Stimulated activated naive CD8-positive, alpha-beta T cell treated with anti-CD3 and anti-CD28 coated beads, Interleukin-15, Interleukin-2, amounts not matched to agents 100 U/mL and 50 U/mL, for 24 hours (primary cell): ENCODE data around the gene PCDH9.
"Not testable (repeated sequence)": the region's sequence is repeated elsewhere in the genome, so short reads cannot be mapped to it uniquely, and the experiment has no call there.

Source experiments
- ATAC-seq: fragments of 150-1000 bp; cut with Tn5 transposase; one replicate; pipeline ENCODE4 v1.10.0; 2021
- DNase-seq: peaks from one replicate; pipeline ENCODE4 v3.0.0; 2021

PCDH9 gene

DNA sequence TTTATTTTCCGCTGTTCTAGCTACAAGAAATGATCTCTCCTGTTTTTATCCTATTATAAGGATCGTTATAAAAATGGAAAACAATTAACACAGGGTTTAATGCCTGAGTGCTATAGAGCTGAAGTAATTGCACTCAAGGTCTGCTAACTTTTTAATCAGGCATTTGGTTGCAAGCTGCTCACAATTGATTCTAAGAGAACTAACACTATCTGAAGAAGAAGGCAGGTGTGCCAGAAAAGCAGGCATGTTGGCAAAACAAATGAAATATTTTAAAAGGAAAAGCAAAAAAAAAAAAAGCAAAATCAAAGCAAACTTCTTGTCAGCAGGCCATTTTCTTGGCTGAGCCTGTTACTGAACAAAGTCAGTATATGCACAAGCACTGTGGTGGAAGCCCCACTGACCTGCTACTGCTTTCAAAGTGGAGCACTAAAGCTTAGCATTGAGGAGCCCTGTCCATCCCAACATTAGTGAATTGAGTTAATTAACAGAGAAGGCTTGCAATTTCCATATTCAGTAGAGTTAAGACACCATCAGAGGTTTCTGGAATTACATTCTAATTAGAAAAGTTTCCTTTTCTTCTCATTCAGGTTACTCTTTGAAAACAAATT lies 574.2 kb downstream of the PCDH9 start:
- ATAC-seq (no peak), DNase-seq (no peak)

DNA sequence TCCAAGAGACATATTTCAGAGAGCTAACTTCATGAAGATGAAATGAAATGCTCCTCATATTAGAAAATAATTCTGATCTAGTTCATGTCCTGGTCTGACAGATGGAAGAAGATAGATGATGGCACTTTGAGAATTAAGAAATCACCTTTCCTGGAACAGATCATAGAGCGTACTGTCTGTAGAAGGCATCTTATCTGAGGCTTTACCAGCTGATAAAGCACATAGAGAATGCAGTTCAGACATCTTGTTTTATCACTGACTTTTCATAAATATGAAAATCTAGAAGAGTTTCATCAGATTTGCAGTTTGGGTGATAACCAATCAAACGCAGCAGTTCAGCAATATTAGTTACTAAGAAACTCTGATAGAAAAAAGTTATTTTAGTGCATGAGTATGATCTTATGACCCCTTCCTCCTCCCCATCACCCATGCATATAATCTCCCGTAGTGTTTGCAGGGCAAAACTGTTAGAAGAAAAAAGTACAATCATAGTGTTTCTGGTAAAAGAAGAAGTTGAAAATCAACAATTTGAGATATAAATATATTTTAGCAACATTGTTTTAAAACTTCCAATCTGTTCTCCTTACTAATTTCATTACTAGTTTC lies 585.2 kb downstream of the PCDH9 start:
- ATAC-seq (no peak), DNase-seq (no peak)

- DNase-seq = no peak
- ATAC-seq = no peak
Observed at GRCh38 chr13:66640231-66640630, 589.9 kb downstream of the PCDH9 start.

- DNase-seq (no peak), ATAC-seq (no peak)
Observed at GRCh38 chr13:66639044-66639443, 591.1 kb downstream of the PCDH9 start.

GRCh38 chr13:66635526-66635925 lies 594.6 kb downstream of the PCDH9 start:
- no peak for ATAC-seq
- no peak for DNase-seq

DNA sequence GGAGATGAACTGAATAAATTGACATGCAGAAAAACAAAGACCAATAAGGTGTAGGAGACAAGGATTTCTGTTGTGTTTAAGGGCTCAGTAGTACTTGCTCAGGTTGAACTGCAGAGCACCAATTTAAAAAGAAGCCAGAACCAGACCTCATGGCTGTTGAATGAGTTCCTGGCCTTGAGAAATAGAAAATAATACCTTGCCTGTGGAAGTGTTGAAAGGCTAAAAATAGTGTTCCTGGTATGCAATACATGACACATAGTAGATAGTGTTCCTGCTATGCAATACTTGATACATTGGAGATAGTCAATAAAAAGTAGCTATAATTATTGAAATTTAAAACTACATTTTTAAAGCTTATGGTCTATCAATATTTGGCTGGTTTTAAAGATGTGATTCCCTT lies 595.8 kb downstream of the PCDH9 start:
- no peak for ATAC-seq
- DNase-seq = no peak

GRCh38 chr13:66627512-66627911 lies 602.6 kb downstream of the PCDH9 start:
- no peak for DNase-seq

DNA sequence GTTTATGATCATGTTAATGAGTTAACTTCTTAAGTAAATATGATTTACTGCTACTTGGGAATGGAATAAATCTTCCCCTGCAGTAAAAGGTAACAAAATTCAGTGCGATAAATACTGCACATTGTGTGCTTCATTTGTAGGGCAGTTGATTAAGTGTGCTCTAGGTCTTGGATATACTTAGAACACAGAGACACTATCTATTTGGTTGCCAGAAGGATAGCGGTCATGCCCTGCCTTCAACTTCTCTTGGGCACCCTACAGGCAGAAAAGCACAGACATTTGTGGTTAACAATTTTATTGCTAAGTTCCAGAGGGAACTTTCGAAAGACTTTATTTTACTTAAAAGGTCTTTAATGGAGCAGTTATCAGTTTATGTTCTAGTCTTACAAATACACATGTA lies 605.8 kb downstream of the PCDH9 start:
- no peak for ATAC-seq
- DNase-seq = no peak

More at GRCh38 chr13:66627512-66627911, 602.6 kb downstream of the PCDH9 start:
- no peak for ATAC-seq

DNA sequence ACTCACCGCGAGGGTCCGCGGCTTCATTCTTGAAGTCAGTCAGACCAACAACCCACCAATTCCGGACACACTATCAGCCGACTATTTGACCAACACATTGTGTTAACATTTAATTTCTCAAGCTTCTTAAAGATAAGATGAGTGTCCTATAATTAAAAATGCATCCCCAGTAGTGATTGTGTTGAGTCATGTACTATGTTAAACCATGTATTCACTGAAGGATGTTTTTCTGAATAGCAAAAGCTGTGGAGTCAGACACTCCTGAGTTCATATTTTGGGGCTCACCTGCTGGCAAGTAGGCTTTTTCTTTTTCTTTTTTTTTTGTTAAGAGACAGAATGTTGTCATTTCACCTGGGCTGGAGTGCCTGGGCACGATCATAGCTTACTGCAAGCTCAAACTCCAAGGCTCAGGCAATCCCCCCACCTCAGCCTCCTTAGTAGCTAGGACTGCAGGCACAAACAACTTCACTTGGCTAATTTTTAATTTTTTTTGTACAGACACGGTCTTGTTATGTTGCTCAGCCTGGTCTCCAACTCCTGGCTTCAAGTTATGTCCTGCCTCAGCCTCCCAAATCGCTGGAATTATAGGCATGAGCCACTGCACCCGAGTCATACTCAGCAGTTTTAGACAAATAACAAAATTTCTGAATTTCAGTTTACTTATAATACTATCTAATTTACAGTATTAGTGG lies 606.9 kb downstream of the PCDH9 start:
- ATAC-seq = no peak
- DNase-seq = no peak

GRCh38 chr13:66621906-66622447 lies 608.2 kb downstream of the PCDH9 start:
- not testable (repeated sequence) for ATAC-seq

GRCh38 chr13:66618702-66619101 lies 611.4 kb downstream of the PCDH9 start:
- no peak for ATAC-seq
- no peak for DNase-seq

More at GRCh38 chr13:66621906-66622447, 608.2 kb downstream of the PCDH9 start:
- DNase-seq = not testable (repeated sequence)

DNA sequence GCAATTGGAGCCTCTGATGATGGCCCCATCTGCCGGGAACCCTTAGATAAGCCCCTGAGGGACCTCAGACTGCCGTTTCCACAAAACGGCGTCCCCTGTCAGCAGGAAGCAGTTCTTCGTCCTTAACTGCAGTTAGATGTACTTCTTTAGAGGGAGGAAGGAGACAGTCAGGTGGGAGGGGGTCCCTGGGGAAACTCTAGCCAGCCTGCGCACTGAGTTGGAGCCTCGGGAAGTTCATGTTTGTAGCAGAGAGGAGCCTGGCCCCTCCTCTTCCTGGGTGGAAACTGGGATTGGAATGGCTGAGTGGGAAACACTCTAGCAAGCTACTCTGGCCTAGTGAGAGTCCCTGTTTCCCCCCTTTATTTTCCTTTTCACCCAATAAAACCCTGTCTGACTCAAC lies 612.4 kb downstream of the PCDH9 start:
- no peak for DNase-seq
- no peak for ATAC-seq

DNA sequence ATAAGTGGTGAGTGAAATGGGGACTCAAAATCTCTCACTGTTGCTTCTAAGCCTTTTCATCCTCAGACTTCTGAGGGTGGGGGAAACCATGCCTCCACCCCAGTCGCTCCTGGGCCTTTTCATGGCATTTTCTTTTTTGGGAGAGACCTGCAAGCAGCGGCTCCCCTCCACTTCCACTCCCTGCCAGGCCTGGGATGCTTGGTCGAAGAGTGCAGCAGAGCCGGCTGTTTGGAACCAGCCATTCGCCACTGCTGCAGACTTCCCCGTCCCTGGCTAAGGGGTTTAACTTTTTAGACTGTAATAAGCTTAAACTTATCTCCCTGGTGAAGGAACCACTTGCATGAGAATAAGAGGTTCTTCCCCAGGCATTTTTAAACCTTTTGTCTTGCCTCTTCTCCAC lies 617.2 kb downstream of the PCDH9 start:
- DNase-seq (no peak), ATAC-seq (no peak)

DNA sequence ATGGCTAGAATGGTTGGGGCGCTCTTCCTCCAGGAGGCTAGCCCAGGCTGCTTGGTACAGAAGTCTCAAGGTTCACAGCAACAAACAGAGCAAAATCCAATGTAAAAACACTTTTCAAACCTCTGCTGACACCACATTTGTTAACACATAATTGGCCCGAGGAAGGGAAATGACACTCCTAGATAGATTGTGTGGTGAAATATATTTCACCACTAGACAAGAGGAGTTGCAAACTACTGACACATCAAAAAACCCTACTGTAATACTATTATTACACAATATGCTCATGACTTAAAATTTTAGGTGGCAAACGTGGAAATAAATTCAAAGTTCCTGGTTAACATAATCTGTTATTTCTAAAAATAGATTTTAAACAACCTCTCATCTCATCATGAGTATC lies 643.6 kb downstream of the PCDH9 start:
- ATAC-seq = no peak
- no peak for DNase-seq

GRCh38 chr13:66585669-66586203 lies 644.4 kb downstream of the PCDH9 start:
- DNase-seq (no peak), ATAC-seq (no peak)

GRCh38 chr13:66581675-66582074 lies 648.5 kb downstream of the PCDH9 start:
- no peak for ATAC-seq
- DNase-seq = no peak

DNA sequence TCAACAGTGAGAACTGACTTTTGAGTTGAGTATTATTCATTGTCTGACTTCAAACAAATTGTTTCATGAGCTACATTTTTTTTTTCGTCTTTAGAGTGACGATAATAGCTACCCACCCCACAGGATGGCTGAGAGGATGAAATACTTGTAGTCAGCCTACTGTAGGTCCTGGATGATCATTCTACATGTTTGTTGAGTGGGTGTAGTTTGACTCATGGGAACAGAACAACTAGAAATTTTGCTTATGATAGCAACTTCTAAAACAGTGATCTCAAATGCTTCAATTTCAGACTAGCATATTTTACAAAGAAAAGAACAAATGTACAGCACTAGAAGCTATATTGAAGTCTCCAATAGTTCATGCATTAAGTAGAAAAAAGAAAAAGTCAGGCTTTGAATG lies 651.8 kb downstream of the PCDH9 start:
- ATAC-seq (no peak), DNase-seq (no peak)

- DNase-seq (no peak), ATAC-seq (no peak)
Observed at GRCh38 chr13:66577358-66577757, 652.8 kb downstream of the PCDH9 start.

DNA sequence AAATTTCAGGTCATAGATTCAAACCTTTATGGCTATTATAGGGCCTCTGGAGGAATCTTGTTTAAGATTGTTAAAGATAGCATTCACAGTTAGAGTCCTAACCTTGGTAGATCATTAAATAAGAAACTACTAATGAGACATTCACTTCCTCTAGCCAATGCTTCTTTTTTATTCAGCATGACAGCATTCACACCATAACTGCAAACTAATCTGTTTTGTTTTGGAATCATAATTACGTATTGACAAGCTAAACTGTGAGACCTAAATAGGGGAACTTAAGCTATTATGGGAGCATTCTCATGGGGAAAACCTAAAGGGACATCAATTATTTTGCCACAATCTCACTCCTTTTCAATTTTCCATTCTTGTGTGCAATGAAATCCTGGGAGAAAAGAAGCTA lies 653.8 kb downstream of the PCDH9 start:
- no peak for DNase-seq
- ATAC-seq = no peak

DNA sequence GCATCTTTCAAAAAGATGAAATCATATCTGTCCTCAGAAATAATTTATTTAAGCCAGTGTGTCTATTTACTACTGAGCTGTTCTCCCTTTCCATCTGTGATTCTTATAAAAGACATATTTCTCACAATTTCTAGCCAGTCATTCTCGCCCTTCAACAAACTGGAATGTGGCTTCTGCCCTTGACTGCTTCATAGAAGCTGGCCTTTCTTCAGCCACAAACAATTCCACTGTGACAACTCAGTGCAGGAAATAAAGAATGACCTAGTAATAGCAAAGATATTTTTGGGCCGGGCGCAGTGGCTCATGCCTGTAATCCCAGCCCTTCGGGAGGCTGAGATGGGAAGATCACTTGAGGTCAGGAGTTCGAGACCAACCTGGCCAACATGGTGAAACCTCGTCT lies 655.5 kb downstream of the PCDH9 start:
- DNase-seq (no peak), ATAC-seq (no peak)

DNA sequence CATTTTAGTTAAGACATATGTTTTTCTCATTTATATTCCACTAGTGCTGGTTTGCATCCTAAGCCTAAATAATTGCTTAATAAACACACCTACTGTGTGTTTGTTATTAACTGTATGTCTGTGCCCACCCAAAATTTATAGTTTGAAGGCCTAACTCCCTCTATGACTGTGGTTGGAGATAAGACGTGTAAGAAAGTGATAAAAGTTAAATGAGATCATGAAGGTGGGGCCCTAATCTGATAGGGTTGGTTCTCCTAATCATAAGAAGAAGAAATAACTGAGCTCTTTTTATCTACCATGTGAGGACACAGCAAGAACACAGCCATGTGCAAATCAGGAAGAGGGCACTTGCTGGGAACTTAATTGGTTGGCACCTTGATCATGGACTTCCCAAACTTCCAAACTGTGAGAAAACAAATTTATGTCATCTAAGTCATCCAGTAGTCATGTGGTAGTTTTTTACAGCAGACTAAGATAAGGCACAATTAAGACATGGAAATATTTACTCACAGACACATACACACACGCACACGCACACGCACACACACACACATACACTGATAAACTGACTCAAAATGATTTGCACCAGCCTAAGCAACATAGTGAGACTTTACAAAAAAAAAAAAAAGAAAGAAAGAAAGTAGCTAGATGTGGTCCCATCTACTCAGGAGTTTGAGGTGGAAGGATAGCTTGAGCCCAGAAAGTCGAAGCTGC lies 662.1 kb downstream of the PCDH9 start:
- ATAC-seq (no peak), DNase-seq (no peak)

DNA sequence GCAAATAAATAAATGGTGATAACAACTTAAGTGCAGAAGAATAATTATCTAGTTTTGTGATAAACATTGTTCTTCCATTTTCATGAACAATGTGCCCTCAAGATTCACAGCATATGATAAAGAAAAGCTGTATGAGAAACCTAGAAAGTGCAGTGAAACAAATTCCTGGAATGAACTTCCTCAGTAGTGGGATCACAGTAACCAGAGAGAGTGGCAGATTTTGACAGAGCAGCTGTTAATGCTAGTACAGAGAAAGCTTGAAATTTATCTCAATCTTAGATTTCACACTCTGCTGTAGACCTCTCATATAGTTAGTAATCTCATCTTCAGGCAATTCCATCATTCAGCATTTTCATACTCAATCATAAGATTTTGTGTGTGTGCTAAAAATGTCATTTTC lies 664.9 kb downstream of the PCDH9 start:
- ATAC-seq (no peak), DNase-seq (no peak)

- no peak for ATAC-seq
- DNase-seq = no peak
Observed at GRCh38 chr13:66563076-66563475, 667.1 kb downstream of the PCDH9 start.
